HG02973 (cell line): Measurements from ENCODE around the gene CBL.
"Not testable (repeated sequence)": the region's sequence is repeated elsewhere in the genome, so short reads cannot be mapped to it uniquely, and the experiment has no call there.

Experiments used
- ATAC-seq: cut with Tn5 transposase; IDR thresholded peaks from one replicate; pipeline ENCODE4 v1.9.1; 2021; ENCODE audit warnings: moderate library complexity; ENCODE audit not compliant: unreplicated experiment

CBL gene

GRCh38 chr11:119184399-119184798 is 21.7 kb upstream of the CBL start:
- ATAC-seq = not testable (repeated sequence)

GRCh38 chr11:119185981-119186634 is 20.0 kb upstream of the CBL start:
- ATAC-seq = no peak

- ATAC-seq = no peak
Observed at GRCh38 chr11:119187123-119187892, 18.8 kb upstream of the CBL start.

- ATAC-seq = no peak
Observed at GRCh38 chr11:119188067-119188466, 18.1 kb upstream of the CBL start.

GRCh38 chr11:119188887-119189286 is 17.3 kb upstream of the CBL start:
- no peak for ATAC-seq

- no peak for ATAC-seq
Observed at GRCh38 chr11:119189393-119189792, 16.7 kb upstream of the CBL start.

GRCh38 chr11:119190531-119190930 is 15.6 kb upstream of the CBL start:
- no peak for ATAC-seq

GRCh38 chr11:119191265-119191664 is 14.9 kb upstream of the CBL start:
- not testable (repeated sequence) for ATAC-seq

GRCh38 chr11:119192111-119192510 is 14.0 kb upstream of the CBL start:
- ATAC-seq = no peak

GRCh38 chr11:119193001-119193400 is 13.1 kb upstream of the CBL start:
- ATAC-seq = no peak

- no peak for ATAC-seq
Observed at GRCh38 chr11:119193626-119194025, 12.5 kb upstream of the CBL start.

GRCh38 chr11:119194811-119195440 is 11.2 kb upstream of the CBL start:
- no peak for ATAC-seq

- no peak for ATAC-seq
Observed at GRCh38 chr11:119195680-119196079, 10.5 kb upstream of the CBL start.

GRCh38 chr11:119196833-119197483 is 9.2 kb upstream of the CBL start:
- ATAC-seq = peak; percentile 60

GRCh38 chr11:119198925-119199324 is 7.2 kb upstream of the CBL start:
- no peak for ATAC-seq

- not testable (repeated sequence) for ATAC-seq
Observed at GRCh38 chr11:119201236-119201635, 4.9 kb upstream of the CBL start.

- ATAC-seq = no peak
Observed at GRCh38 chr11:119202554-119202953, 3.6 kb upstream of the CBL start.

- ATAC-seq = no peak
Observed at GRCh38 chr11:119204066-119204465, 2.1 kb upstream of the CBL start.

- no peak for ATAC-seq
Observed at GRCh38 chr11:119205080-119205479, 1.1 kb upstream of the CBL start.

GRCh38 chr11:119206511-119207414 is 624 bp downstream of the CBL start:
- ATAC-seq = peak; percentile 20
